Neural cell (in vitro differentiated cells): ENCODE data around the gene SLBP.

Experiments used
- CTCF ChIP-seq: fragments of 450-650 bp; IDR thresholded peaks from 2 replicates; pipeline ENCODE4 v1.5.1; 2014; ENCODE audit warnings: antibody characterized with exemption, mild to moderate bottlenecking, moderate library complexity; ENCODE audit not compliant: poor library complexity, severe bottlenecking
- EP300 ChIP-seq: fragments of 450-650 bp; conservative IDR thresholded peaks from 2 replicates; pipeline ENCODE4 v1.6.1; 2014; ENCODE audit warnings: antibody characterized with exemption, mild to moderate bottlenecking, moderate library complexity; ENCODE audit not compliant: poor library complexity, severe bottlenecking
- EZH2 ChIP-seq: fragments of 200-600, 300-800 bp; shearing (Covaris generic), sonication (generic); IDR thresholded peaks from 2 replicates; pipeline ENCODE4 v1.6.1; 2014; ENCODE audit warnings: antibody characterized with exemption, low read length, borderline replicate concordance, mild to moderate bottlenecking; ENCODE audit not compliant: insufficient read depth, poor library complexity, severe bottlenecking
- MXI1 ChIP-seq: fragments of 450-650 bp; conservative IDR thresholded peaks from 2 replicates; pipeline ENCODE4 v1.6.1; 2014; ENCODE audit warnings: antibody characterized with exemption, mild to moderate bottlenecking; ENCODE audit not compliant: poor library complexity, severe bottlenecking
- POLR2AphosphoS5 ChIP-seq: IDR thresholded peaks from 2 replicates; pipeline ENCODE4 v1.6.1; 2012
- RAD21 ChIP-seq: fragments of 450-650 bp; conservative IDR thresholded peaks from 2 replicates; pipeline ENCODE4 v1.6.1; 2014; ENCODE audit warnings: antibody characterized with exemption, mild to moderate bottlenecking, moderate library complexity
- REST ChIP-seq: IDR thresholded peaks from 2 replicates; pipeline ENCODE4 v1.6.1; 2012; ENCODE audit warnings: borderline replicate concordance
- SMC3 ChIP-seq: fragments of 450-650 bp; conservative IDR thresholded peaks from 2 replicates; pipeline ENCODE4 v1.6.1; 2014; ENCODE audit warnings: antibody characterized with exemption, mild to moderate bottlenecking, moderate library complexity; ENCODE audit not compliant: poor library complexity
- TAF1 ChIP-seq: IDR thresholded peaks from 2 replicates; pipeline ENCODE4 v1.6.1; 2012; ENCODE audit warnings: low read depth

GRCh38 chr4:1706358-1706757, 5.8 kb downstream of the SLBP start:
- TF ChIP-seq RAD21 (no peak), CTCF (no peak), POLR2AphosphoS5 (no peak), EP300 (no peak), REST (no peak), TAF1 (no peak), EZH2 (no peak), MXI1 (no peak), SMC3 (no peak)
